H1 (cell line): ENCODE results near the gene GALNT18. TPM values are rescaled to one million over a fixed set of nuclear protein-coding genes. Genes with fewer than 3 reads are reported as not detected.

ENCODE experiments used
- CTCF ChIA-PET: fragments of 300-600 bp; sonication (Branson Sonifier 250); formaldehyde crosslinking; loops from one replicate; lab custom pipeline; 2021; ENCODE audit not compliant: partially characterized antibody; lab: Charles Lee
- POLR2A ChIA-PET: fragments of 300-600 bp; sonication (Branson Sonifier 250); formaldehyde crosslinking; loops from one replicate; lab custom pipeline; 2021; ENCODE audit warnings: inconsistent platforms; ENCODE audit not compliant: partially characterized antibody; lab: Charles Lee
- DNase-seq, 2 experiments: peaks; one replicate each; pipeline versions ENCODE4 v3.0.0 to v3.0.0-alpha.2; 2010 to 2022; ENCODE audit warnings: low spot score in 2 of 2, low read depth in 1 of 2, mixed read lengths in 1 of 2
- FAIRE-seq: peaks from 2 replicates; lab custom pipeline; 2011; peaks lifted over from hg19 to GRCh38; lab: Jason Lieb, UNC
- H2AFZ ChIP-seq: 2 replicates; pipeline ENCODE4 v1.8.1; 2012; ENCODE audit warnings: low read length, inconsistent platforms
- H2AK5ac ChIP-seq: 2 replicates; pipeline ENCODE4 v1.6.1; 2013; ENCODE audit warnings: low read depth, low read length
- H2BK120ac ChIP-seq: replicated peaks from 2 replicates; pipeline ENCODE3; 2013; ENCODE audit warnings: low read depth, low read length, inconsistent platforms
- H2BK12ac ChIP-seq: 2 replicates; pipeline ENCODE4 v1.6.1; 2013; ENCODE audit warnings: low read depth, low read length
- H2BK15ac ChIP-seq: 2 replicates; pipeline ENCODE4 v1.6.1; 2013; ENCODE audit warnings: low read length
- H2BK20ac ChIP-seq: 2 replicates; pipeline ENCODE4 v1.6.1; 2013; ENCODE audit warnings: low read length
- H2BK5ac ChIP-seq: 2 replicates; pipeline ENCODE4 v1.6.1; 2013; ENCODE audit warnings: low read depth, low read length
- H3K14ac ChIP-seq: 2 replicates; pipeline ENCODE4 v1.6.1; 2013; ENCODE audit warnings: inconsistent platforms; ENCODE audit not compliant: insufficient read length
- H3K18ac ChIP-seq: 2 replicates; pipeline ENCODE4 v1.6.1; 2013; ENCODE audit warnings: low read length; ENCODE audit errors: extremely low read depth
- H3K23ac ChIP-seq: 2 replicates; pipeline ENCODE4 v1.6.1; 2013; ENCODE audit warnings: inconsistent platforms; ENCODE audit not compliant: insufficient read length
- H3K23me2 ChIP-seq: 2 replicates; pipeline ENCODE4 v1.6.1; 2013; ENCODE audit warnings: low read depth, low read length
- H3K27ac ChIP-seq: 2 replicates; pipeline ENCODE4 v1.6.1; 2011; ENCODE audit warnings: low read depth, low read length, inconsistent platforms
- H3K27me3 ChIP-seq, 4 experiments: replicated peaks in 1 of 4; 1 replicate in 1 of 4; 2 replicates in 3 of 4; pipeline versions ENCODE4 v1.6.1 to v1.8.1; 2011 to 2013; ENCODE audit warnings: low read length in 3 of 4, mild to moderate bottlenecking in 3 of 4, inconsistent platforms in 2 of 4, mixed read lengths in 2 of 4, moderate library complexity in 1 of 4; ENCODE audit not compliant: control insufficient read depth in 3 of 4, insufficient read depth in 3 of 4; ENCODE audit errors: extremely low read depth in 1 of 4
- H3K36me3 ChIP-seq, 4 experiments: 2 replicates each; pipeline versions ENCODE4 v1.6.1 to v1.8.1; 2011 to 2013; ENCODE audit warnings: mild to moderate bottlenecking in 4 of 4, low read length in 3 of 4, moderate library complexity in 2 of 4, control low read depth in 1 of 4, inconsistent platforms in 1 of 4; ENCODE audit not compliant: insufficient read depth in 4 of 4, control insufficient read depth in 2 of 4
- H3K4ac ChIP-seq: replicated peaks from 2 replicates; pipeline ENCODE3; 2013; ENCODE audit warnings: low read length, low read depth, mixed read lengths, inconsistent platforms; ENCODE audit not compliant: insufficient read length
- H3K4me1 ChIP-seq, 4 experiments: replicated peaks in 1 of 4; 1 replicate in 1 of 4; 2 replicates in 3 of 4; pipeline versions ENCODE4 v1.6.1 to v1.8.1; 2011 to 2013; ENCODE audit warnings: low read length in 3 of 4, inconsistent platforms in 2 of 4, mixed read lengths in 1 of 4; ENCODE audit not compliant: insufficient read depth in 4 of 4, control insufficient read depth in 3 of 4
- H3K4me2 ChIP-seq, 2 experiments: 2 replicates each; pipeline versions ENCODE4 v1.6.1 to v1.8.1; 2011 to 2013; ENCODE audit warnings: low read depth in 2 of 2, low read length in 2 of 2, control low read depth in 1 of 2, inconsistent platforms in 1 of 2, mild to moderate bottlenecking in 1 of 2; ENCODE audit not compliant: insufficient read depth in 1 of 2
- H3K4me3 ChIP-seq, 4 experiments: fragments of 200-600, 300-600 bp in 1 of 4; sonication (generic), shearing (Covaris generic), sonication (Bioruptor Twin) in 1 of 4; 2 replicates each; pipeline versions ENCODE4 v1.5.1 to v1.8.1; 2011 to 2016; ENCODE audit warnings: low read length in 4 of 4, low read depth in 3 of 4, control low read depth in 2 of 4, inconsistent platforms in 2 of 4, mild to moderate bottlenecking in 2 of 4, mixed read lengths in 1 of 4, moderate library complexity in 1 of 4; ENCODE audit not compliant: insufficient read depth in 2 of 4; ENCODE audit errors: extremely low read depth in 1 of 4
- H3K56ac ChIP-seq: replicated peaks from 2 replicates; pipeline ENCODE3; 2013; ENCODE audit warnings: low read depth, mild to moderate bottlenecking, mixed read lengths, low read length, inconsistent platforms; ENCODE audit not compliant: insufficient read length
- H3K79me1 ChIP-seq: 2 replicates; pipeline ENCODE4 v1.6.1; 2013; ENCODE audit warnings: low read depth, low read length, control low read depth
- H3K79me2 ChIP-seq, 2 experiments: 2 replicates each; pipeline versions ENCODE4 v1.6.1 to v1.8.1; 2012 to 2013; ENCODE audit warnings: low read length in 2 of 2, mild to moderate bottlenecking in 2 of 2, inconsistent platforms in 1 of 2; ENCODE audit not compliant: insufficient read depth in 2 of 2, control insufficient read depth in 1 of 2
- H3K9ac ChIP-seq, 4 experiments: replicated peaks in 1 of 4; 1 replicate in 1 of 4; 2 replicates in 3 of 4; pipeline versions ENCODE4 v1.6.1 to v1.8.1; 2011 to 2013; ENCODE audit warnings: low read depth in 3 of 4, low read length in 3 of 4, control low read depth in 2 of 4, mild to moderate bottlenecking in 2 of 4, moderate library complexity in 2 of 4, inconsistent platforms in 1 of 4; ENCODE audit errors: extremely low read depth in 1 of 4
- H3K9me3 ChIP-seq, 2 experiments: 2 replicates each; pipeline versions ENCODE4 v1.6.1 to v1.8.1; 2012 to 2013; ENCODE audit warnings: mild to moderate bottlenecking in 2 of 2, moderate library complexity in 2 of 2, control low read depth in 1 of 2, inconsistent platforms in 1 of 2, low read depth in 1 of 2, low read length in 1 of 2, mixed read lengths in 1 of 2; ENCODE audit not compliant: insufficient read depth in 2 of 2
- H4K20me1 ChIP-seq, 2 experiments: replicated peaks in 1 of 2; 2 replicates each; pipeline versions ENCODE3 to v1.8.1; 2011 to 2013; ENCODE audit warnings: inconsistent platforms in 2 of 2, low read length in 2 of 2, mild to moderate bottlenecking in 1 of 2; ENCODE audit not compliant: insufficient read depth in 2 of 2, control insufficient read depth in 1 of 2
- H4K5ac ChIP-seq: 2 replicates; pipeline ENCODE4 v1.6.1; 2013; ENCODE audit warnings: low read length, low read depth, mixed read lengths, inconsistent platforms; ENCODE audit not compliant: insufficient read length
- H4K8ac ChIP-seq: 2 replicates; pipeline ENCODE4 v1.8.0; 2013; ENCODE audit warnings: mild to moderate bottlenecking, moderate library complexity, low read length, inconsistent platforms; ENCODE audit not compliant: insufficient read depth; ENCODE audit errors: extremely low read depth
- H4K91ac ChIP-seq: replicated peaks from 2 replicates; pipeline ENCODE3; 2013; ENCODE audit warnings: low read length, mixed read lengths, inconsistent platforms; ENCODE audit not compliant: insufficient read length
- ZNF274 ChIP-seq: IDR thresholded peaks from 2 replicates; pipeline ENCODE4 v1.7.0; 2012; ENCODE audit warnings: low read length, borderline replicate concordance; ENCODE audit errors: extremely low read depth
- WGBS, 2 experiments: shearing (Covaris generic) in 1 of 2; methylation state at CpG; one replicate each; pipeline versions ENCODE4 v1.1.6 to v1.1.7; 2013 to 2015; ENCODE audit warnings: low lambda C conversion rate in 2 of 2, mixed read lengths in 2 of 2, inconsistent platforms in 1 of 2, low coverage in 1 of 2, missing lambda C conversion rate in 1 of 2; ENCODE audit not compliant: insufficient replicate concordance in 2 of 2, insufficient coverage in 1 of 2, insufficient read length in 1 of 2; ENCODE audit errors: extremely low coverage in 1 of 2, missing lambda C conversion rate in 1 of 2; 5-methylcytosine and 5-hydroxymethylcytosine counted together
- polyA plus RNA-seq, 7 experiments: library from polyadenylated mRNA; depleted of rRNA in 3 of 7; stranded (reverse) in 5 of 7; unstranded in 2 of 7; fragments of >200 nt in 5 of 7; fragments of 200-250 nt in 2 of 7; gene quantifications; 1 replicate in 5 of 7; 2 replicates in 1 of 7; 4 replicates in 1 of 7; pipeline versions ENCODE4 v1.2.1 to v1.2.3, GENCODE V29; 2011 to 2013; ENCODE audit warnings: missing spikeins in 2 of 7, mixed read lengths in 2 of 7
- total RNA-seq: library from RNA; stranded (reverse); fragmentation: NEBNext Ultra II Directional; extraction: Animal tissue kit (Norgen Biotek cat#: 25700); gene quantifications from 2 replicates; pipeline ENCODE4 v1.2.1, GENCODE V29; 2021

Gene GALNT18
- total and polyA plus RNA-seq, 2 of the 8 experiments (the other 6 are each of a cell fraction or from before 2014, with no cell fraction given) = 6.0 to 9.4 TPM

- H3K4me2 ChIP-seq = no peak overlapping the region
- H4K20me1 ChIP-seq = no peaks in the 10 kb centered on the region
- no peak overlapping the region for H3K23ac ChIP-seq
- H3K9ac ChIP-seq = no peak overlapping the region
- TF ChIP-seq ZNF274 = no peak
- TF ChIP-seq, all 59 proteins: peak for 0
- H3K79me1 ChIP-seq = no peaks in the 10 kb centered on the region
- H4K91ac ChIP-seq = no peak overlapping the region
- H2BK12ac ChIP-seq = no peak overlapping the region
- H4K5ac ChIP-seq = no peak overlapping the region
- no peak overlapping the region for H3K4ac ChIP-seq
- 78% methylated on average over 13 of the region's 13 CpGs; no CpG with 5 or more reads in 1 of the 2 experiments for WGBS, 2 experiments
- no peak overlapping the region for H2BK20ac ChIP-seq
- H3K36me3 ChIP-seq = no peaks in the 10 kb centered on the region
- FAIRE-seq = no peak
- no peaks in the 10 kb centered on the region for H3K79me2 ChIP-seq
- no peak overlapping the region for H3K14ac ChIP-seq
- ChIA-PET CTCF (interaction anchor here (0.6 to 2.0 kb wide), 7 partner anchors 15 to 264 kb away, joined by 3 to 5 read pairs (median 3); no protein-coding TSS in a partner anchor), POLR2A (no interaction called here)
- H3K23me2 ChIP-seq = no peaks in the 10 kb centered on the region
- no peak overlapping the region for H3K56ac ChIP-seq
- no peak overlapping the region for H2BK15ac ChIP-seq
- no peaks in the 10 kb centered on the region for H3K9me3 ChIP-seq
- no peak overlapping the region for H2BK120ac ChIP-seq
- no peak overlapping the region for H2AFZ ChIP-seq
- no peaks in the 10 kb centered on the region for H3K27me3 ChIP-seq
- no peak overlapping the region for H2AK5ac ChIP-seq
- H3K4me3 ChIP-seq = no peak overlapping the region
- no peak overlapping the region for H3K27ac ChIP-seq
- H3K18ac ChIP-seq = no peak overlapping the region
- H3K4me1 ChIP-seq = peaks cover 0 to 5% (median 0%) of the 10 kb centered on the region in 4 experiments; a peak in 2 of 7 replicates
- no peak overlapping the region for H2BK5ac ChIP-seq
- no peak for DNase-seq
- H4K8ac ChIP-seq = no peak overlapping the region
These were observed 100.4 kb downstream of the GALNT18 start for GRCh38 chr11:11521306-11522002.
